Measurements from ENCODE around the gene KLHL2.

GRCh38 chr4:165312506-165312905, 105.1 kb downstream of the KLHL2 start:
- no peak for TF ChIP-seq YY1 (IDR thresholded peaks at IDR 0.05; ENCODE audit: insufficient read depth, insufficient read length)
- no peak for TF ChIP-seq SUZ12 (IDR thresholded peaks at IDR 0.05; ENCODE audit: extremely low read depth, insufficient read depth, insufficient read length)

Measured in NT2/D1 (cell line).